K562 (cell line): ENCODE measurements around the gene CD19. TPM values are rescaled to one million over a fixed set of nuclear protein-coding genes. Genes with fewer than 3 reads are reported as not detected.
A peak's percentile ranks its signal among the peaks of the same experiment; 100 is the strongest.

Experiments used
- CAMTA2 ChIP-seq: fragments of 250-450 bp; sonication (Bioruptor Pico); conservative IDR thresholded peaks from 2 replicates; pipeline ENCODE4 v1.5.1; 2022
- CBFA2T3 ChIP-seq: fragments of 450-650 bp; IDR thresholded peaks from 2 replicates; pipeline ENCODE4 v1.6.1; 2017
- CREB1 ChIP-seq, 2 experiments: sonication (generic) in 1 of 2; formaldehyde crosslinking in 1 of 2; IDR thresholded peaks; 2 replicates each; pipeline versions ENCODE4 v1.6.1 to v1.8.0; 2012 to 2022; ENCODE audit warnings: inconsistent platforms in 1 of 2, mild to moderate bottlenecking in 1 of 2, missing genetic modification reagents in 1 of 2, moderate library complexity in 1 of 2
- CREBBP ChIP-seq: IDR thresholded peaks from one replicate; pipeline ENCODE4 v1.6.1; 2012; ENCODE audit warnings: low read depth, mild to moderate bottlenecking, control low read depth, inconsistent platforms, low read length
- E2F1 ChIP-seq: sonication (generic); formaldehyde crosslinking; IDR thresholded peaks from 2 replicates; pipeline ENCODE4 v1.8.1; 2023; ENCODE audit warnings: mild to moderate bottlenecking, missing genetic modification reagents, moderate library complexity
- FOXP4 ChIP-seq: sonication (generic); formaldehyde crosslinking; IDR thresholded peaks from 2 replicates; pipeline ENCODE4 v1.8.0; 2022; ENCODE audit warnings: mild to moderate bottlenecking, missing genetic modification reagents, borderline replicate concordance
- HDAC2 ChIP-seq: fragments of 450-650 bp; IDR thresholded peaks from 2 replicates; pipeline ENCODE4 v1.6.1; 2016; ENCODE audit warnings: mild to moderate bottlenecking
- HDGF ChIP-seq: fragments of 450-650 bp; IDR thresholded peaks from 2 replicates; pipeline ENCODE4 v1.6.1; 2016
- HNRNPLL ChIP-seq: fragments of 200-400 bp; formaldehyde crosslinking; IDR thresholded peaks from 2 replicates; pipeline ENCODE4 v1.6.1; 2017; ENCODE audit warnings: low read length, low read depth, mild to moderate bottlenecking; ENCODE audit not compliant: poor library complexity, severe bottlenecking
- LCOR ChIP-seq: sonication (generic); formaldehyde crosslinking; IDR thresholded peaks from 2 replicates; pipeline ENCODE4 v1.8.0; 2022; ENCODE audit warnings: mild to moderate bottlenecking, missing genetic modification reagents
- MED1 ChIP-seq: sonication (generic); formaldehyde crosslinking; IDR thresholded peaks from 2 replicates; pipeline ENCODE4 v1.8.1; 2023; ENCODE audit warnings: missing genetic modification reagents, borderline replicate concordance
- NCOA6 ChIP-seq: fragments of 450-650 bp; IDR thresholded peaks from 2 replicates; pipeline ENCODE4 v1.6.1; 2017; ENCODE audit warnings: mild to moderate bottlenecking
- NUFIP1 ChIP-seq: fragments of 450-650 bp; IDR thresholded peaks from 2 replicates; pipeline ENCODE4 v1.6.1; 2018; ENCODE audit not compliant: partially characterized antibody
- PHB2 ChIP-seq: fragments of 450-650 bp; IDR thresholded peaks from 2 replicates; pipeline ENCODE4 v1.6.1; 2017; ENCODE audit warnings: low read depth
- RBBP5 ChIP-seq: fragments of 200-600 bp; sonication (generic); IDR thresholded peaks from 2 replicates; pipeline ENCODE4 v1.6.1; 2012; ENCODE audit warnings: borderline replicate concordance, mild to moderate bottlenecking, low read length, control low read depth, inconsistent platforms; ENCODE audit not compliant: insufficient read depth, poor library complexity, severe bottlenecking
- RFX7 ChIP-seq: fragments of 250-450 bp; sonication (Bioruptor Pico); IDR thresholded peaks from 2 replicates; pipeline ENCODE4 v1.5.1; 2021; ENCODE audit warnings: mild to moderate bottlenecking
- SMARCB1 ChIP-seq: IDR thresholded peaks from 2 replicates; pipeline ENCODE4 v1.6.1; 2011; ENCODE audit warnings: improper control_type of control experiment, low read depth; ENCODE audit not compliant: insufficient read length
- SRSF1 ChIP-seq: fragments of 200-400 bp; formaldehyde crosslinking; IDR thresholded peaks from 2 replicates; pipeline ENCODE4 v1.6.1; 2017; ENCODE audit warnings: mild to moderate bottlenecking, low read depth, low read length, moderate library complexity
- TRIM28 ChIP-seq: fragments of 450-650 bp; IDR thresholded peaks from 2 replicates; pipeline ENCODE4 v1.6.1; 2017
- ZFP30 ChIP-seq: fragments of 250-450 bp; sonication (Bioruptor Pico); IDR thresholded peaks from 2 replicates; pipeline ENCODE4 v1.8.0; 2022; ENCODE audit warnings: moderate library complexity, mild to moderate bottlenecking, inconsistent platforms, borderline replicate concordance
- ZNF133 ChIP-seq: fragments of 250-450 bp; sonication (Bioruptor Pico); IDR thresholded peaks from 2 replicates; pipeline ENCODE4 v1.4.0; 2020; ENCODE audit warnings: mild to moderate bottlenecking
- ZNF23 ChIP-seq: fragments of 250-450 bp; sonication (Bioruptor Pico); IDR thresholded peaks from 2 replicates; pipeline ENCODE4 v1.4.0; 2020; ENCODE audit warnings: mild to moderate bottlenecking
- polyA plus RNA-seq, 8 experiments: library from polyadenylated mRNA; depleted of rRNA in 4 of 8; stranded (reverse) in 5 of 8; unstranded in 3 of 8; fragments of >200 nt; fragmentation: Nextera tagmentation in 2 of 8; fragmentation: Illumina TruSeq in 1 of 8; extraction: Ambion mirVana in 2 of 8; extraction: Trizol in 1 of 8; gene quantifications; 2 replicates each; pipeline versions ENCODE4 v1.2.1 to v1.2.3, GENCODE V29; 2011 to 2014; ENCODE audit warnings: inconsistent platforms in 1 of 8, missing spikeins in 1 of 8
- total RNA-seq, 7 experiments: library from RNA; depleted of rRNA in 6 of 7; stranded (reverse); fragments of >200 nt in 6 of 7; fragmentation: Illumina TruSeq in 2 of 7; extraction: Trizol in 2 of 7; gene quantifications; 2 replicates each; pipeline versions ENCODE4 v1.2.1 to v1.2.3, GENCODE V29; 2011 to 2021; ENCODE audit warnings: low replicate concordance in 1 of 7
- TF ChIP-seq, protein P1 (sequence below): fragments of 450-650 bp; IDR thresholded peaks from 2 replicates; pipeline ENCODE4 v1.6.1; 2016
- TF ChIP-seq, protein P2 (sequence below): fragments of 450-650 bp; formaldehyde crosslinking; IDR thresholded peaks from 2 replicates; pipeline ENCODE4 v1.4.0; 2020; ENCODE audit warnings: mild to moderate bottlenecking, moderate library complexity

Gene CD19
- total and polyA plus RNA-seq, 9 of the 15 experiments (the other 6 are each of a cell fraction or from before 2014, with no cell fraction given), result 0.27 to 3.7 (median 2.0) TPM; not detected in 1

DNA sequence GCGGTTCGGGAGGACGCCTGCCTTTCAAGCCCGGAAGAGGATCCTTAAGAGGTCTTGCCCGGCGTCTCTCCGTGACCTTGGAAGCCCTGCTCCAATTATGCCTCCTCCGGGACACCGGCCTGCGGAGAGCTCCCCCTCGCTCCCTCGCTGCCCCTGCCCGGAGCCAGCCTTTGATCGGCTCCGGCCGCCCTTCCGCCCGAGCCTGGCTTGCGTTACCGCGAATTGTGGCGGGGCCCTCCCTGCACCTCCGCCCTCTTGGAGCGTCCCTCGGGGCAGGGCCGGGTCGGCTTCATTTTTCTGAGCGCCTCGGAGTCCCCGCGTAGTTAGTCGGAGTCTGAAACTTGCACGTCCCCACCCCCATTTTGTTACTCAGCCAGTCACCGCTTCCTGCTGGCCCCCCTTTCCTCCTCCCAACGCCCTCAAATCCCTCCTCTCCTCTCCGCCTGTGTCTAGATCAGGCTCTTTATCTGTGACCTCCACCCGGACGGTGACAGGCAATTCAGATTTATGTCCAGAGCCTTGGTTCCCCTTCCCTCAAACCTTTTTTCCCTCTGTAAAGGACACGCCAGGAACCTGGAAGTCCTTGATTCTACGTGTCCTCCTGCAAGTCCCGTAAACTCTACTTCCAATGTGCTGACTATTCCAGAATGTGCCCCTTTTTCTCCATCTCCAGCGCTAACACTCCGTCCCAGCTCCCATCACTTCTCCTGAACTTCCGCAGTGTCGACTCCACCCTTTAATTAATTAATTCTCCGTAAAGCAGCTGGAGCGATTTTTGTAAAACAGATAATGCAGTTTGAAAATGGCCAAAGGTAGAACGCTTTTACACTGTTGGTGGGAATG lies 6.2 kb upstream of the CD19 start (continued):
- TF ChIP-seq, protein P1, sequence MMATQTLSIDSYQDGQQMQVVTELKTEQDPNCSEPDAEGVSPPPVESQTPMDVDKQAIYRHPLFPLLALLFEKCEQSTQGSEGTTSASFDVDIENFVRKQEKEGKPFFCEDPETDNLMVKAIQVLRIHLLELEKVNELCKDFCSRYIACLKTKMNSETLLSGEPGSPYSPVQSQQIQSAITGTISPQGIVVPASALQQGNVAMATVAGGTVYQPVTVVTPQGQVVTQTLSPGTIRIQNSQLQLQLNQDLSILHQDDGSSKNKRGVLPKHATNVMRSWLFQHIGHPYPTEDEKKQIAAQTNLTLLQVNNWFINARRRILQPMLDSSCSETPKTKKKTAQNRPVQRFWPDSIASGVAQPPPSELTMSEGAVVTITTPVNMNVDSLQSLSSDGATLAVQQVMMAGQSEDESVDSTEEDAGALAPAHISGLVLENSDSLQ, result peak; percentile 98
- no peak for TF ChIP-seq E2F1 (CRISPR knock-in tag)
- 0 out of 2 replicates have a peak, but pooled peaks have one; percentile 53 for TF ChIP-seq ZNF133
- peak; percentile 99 for TF ChIP-seq HDAC2
- no peak for TF ChIP-seq NUFIP1
- no peak for TF ChIP-seq CREBBP
- TF ChIP-seq CAMTA2 (CRISPR knock-in tag), result no peak
- TF ChIP-seq HNRNPLL, result no peak
- no peak for TF ChIP-seq SMARCB1
- no peak for TF ChIP-seq HDGF
- TF ChIP-seq SRSF1, result no peak
- TF ChIP-seq PHB2, result peak; percentile 70; the same call in 1 of the 2 replicates
- no peak for TF ChIP-seq TRIM28
- no peak for TF ChIP-seq ZFP30 (CRISPR knock-in tag)
- TF ChIP-seq ZNF23, result no peak
- TF ChIP-seq LCOR (CRISPR knock-in tag), result peak; percentile 61; the same call in 1 of the 2 replicates
- no peak; the same call in none of the 2 replicates for TF ChIP-seq FOXP4
- TF ChIP-seq, protein P2, sequence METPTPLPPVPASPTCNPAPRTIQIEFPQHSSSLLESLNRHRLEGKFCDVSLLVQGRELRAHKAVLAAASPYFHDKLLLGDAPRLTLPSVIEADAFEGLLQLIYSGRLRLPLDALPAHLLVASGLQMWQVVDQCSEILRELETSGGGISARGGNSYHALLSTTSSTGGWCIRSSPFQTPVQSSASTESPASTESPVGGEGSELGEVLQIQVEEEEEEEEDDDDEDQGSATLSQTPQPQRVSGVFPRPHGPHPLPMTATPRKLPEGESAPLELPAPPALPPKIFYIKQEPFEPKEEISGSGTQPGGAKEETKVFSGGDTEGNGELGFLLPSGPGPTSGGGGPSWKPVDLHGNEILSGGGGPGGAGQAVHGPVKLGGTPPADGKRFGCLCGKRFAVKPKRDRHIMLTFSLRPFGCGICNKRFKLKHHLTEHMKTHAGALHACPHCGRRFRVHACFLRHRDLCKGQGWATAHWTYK (CRISPR knock-in tag), result peak; percentile 66; the same call in 1 of the 2 replicates
- TF ChIP-seq MED1, result no peak
- no peak for TF ChIP-seq NCOA6
- TF ChIP-seq RFX7 (CRISPR knock-in tag), result 0 out of 2 replicates have a peak, but pooled peaks have one; percentile 26
- peak; percentile 67 for TF ChIP-seq RBBP5
- peak; percentile 52; the same call in 1 of the 2 replicates for TF ChIP-seq CREB1 (IDR thresholded peaks at IDR 0.05)
- no peak for TF ChIP-seq CREB1 (CRISPR knock-in tag; IDR thresholded peaks at IDR 0.05)
- peak; percentile 96 for TF ChIP-seq CBFA2T3
